Measurements from ENCODE around the gene ACAD9. TPM values are rescaled to one million over a fixed set of nuclear protein-coding genes. Genes with fewer than 3 reads are reported as not detected.

The ACAD9 gene
- total RNA-seq, 1 experiment from 2014 or later: 76.5 TPM

- TF ChIP-seq CTCF (conservative IDR thresholded peaks at IDR 0.05): peak; percentile 50
- no peak for TF ChIP-seq EZH2 (IDR thresholded peaks at IDR 0.05; ENCODE audit: low read depth)
- Histone ChIP-seq H3K36me3 (ENCODE audit: low read depth) (no peaks in the 10 kb centered on the region), H3K9me3 (ENCODE audit: insufficient read depth, low read depth) (no peaks in the 10 kb centered on the region), H3K4me1 (replicated peaks; ENCODE audit: insufficient read depth) (no peaks in the 10 kb centered on the region), H3K27me3 (ENCODE audit: insufficient read depth, low read depth) (no peaks in the 10 kb centered on the region), H2AFZ (no peak overlapping the region), H4K20me1 (ENCODE audit: insufficient read depth) (no peaks in the 10 kb centered on the region), H3K9me2 (ENCODE audit: insufficient read depth) (no peaks in the 10 kb centered on the region), H3K4me3 (no peak overlapping the region), H3K79me2 (ENCODE audit: low read depth) (no peaks in the 10 kb centered on the region), H3K4me2 (no peak overlapping the region), H3F3A (ENCODE audit: insufficient read depth, low read depth) (no peaks in the 10 kb centered on the region), H3K27ac (no peak overlapping the region)
- intact Hi-C loops (cut with micrococcal nuclease; ENCODE audit: unreplicated experiment): loop anchor here (5.0 kb wide), 1 partner anchor 268 kb away; no protein-coding TSS in a partner anchor
- DNase-seq: peak in 1 of 2 experiments; percentile 47
- ChIA-PET CTCF (interaction anchor here (0.5 kb wide), 1 partner anchor 13 kb away, joined by 5 read pairs; no protein-coding TSS in a partner anchor), POLR2A (ENCODE audit: unreplicated experiment) (interaction anchor here (0.6 to 0.7 kb wide), 2 partner anchors 87 to 289 kb away, joined by 4 to 6 read pairs; no protein-coding TSS in a partner anchor)
- no TSS peak for BruUV-seq (replicated peaks)
Measured at GRCh38 chr3:128950223-128950938, 71.0 kb downstream of the ACAD9 start.

DNA sequence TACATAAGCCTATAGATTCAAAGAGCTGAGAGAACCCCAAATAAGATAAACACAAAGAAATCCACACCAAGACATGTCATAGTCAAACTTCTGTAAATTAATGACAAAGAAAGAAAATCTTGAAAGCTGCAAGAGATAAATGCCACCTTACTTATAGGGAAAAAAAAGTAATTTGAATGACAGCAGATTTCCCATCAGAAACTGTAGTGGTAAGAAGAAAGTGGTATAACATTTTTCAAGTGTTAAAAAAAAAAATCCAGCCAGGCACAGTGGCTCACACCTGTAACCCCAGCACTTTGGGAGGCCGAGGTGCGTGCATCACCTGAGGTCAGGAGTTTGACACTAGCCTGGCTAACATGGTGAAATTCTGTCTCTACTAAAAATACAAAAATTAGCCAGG, 77.0 kb downstream of the ACAD9 start:
- Histone ChIP-seq H3K4me3 (no peak overlapping the region), H3K27me3 (ENCODE audit: insufficient read depth, low read depth) (peaks cover 6% of the 10 kb centered on the region; the same call in 1 of the 2 replicates), H3F3A (ENCODE audit: insufficient read depth, low read depth) (no peaks in the 10 kb centered on the region), H4K20me1 (ENCODE audit: insufficient read depth) (no peaks in the 10 kb centered on the region), H3K79me2 (ENCODE audit: low read depth) (no peaks in the 10 kb centered on the region), H2AFZ (no peak overlapping the region), H3K9me3 (ENCODE audit: insufficient read depth, low read depth) (no peaks in the 10 kb centered on the region), H3K4me1 (replicated peaks; ENCODE audit: insufficient read depth) (no peaks in the 10 kb centered on the region), H3K4me2 (no peak overlapping the region), H3K36me3 (ENCODE audit: low read depth) (no peaks in the 10 kb centered on the region), H3K27ac (no peak overlapping the region), H3K9me2 (ENCODE audit: insufficient read depth) (no peaks in the 10 kb centered on the region)
- BruUV-seq (replicated peaks): no TSS peak
- intact Hi-C loops (cut with micrococcal nuclease; ENCODE audit: unreplicated experiment): no loop called here
- TF ChIP-seq CTCF (conservative IDR thresholded peaks at IDR 0.05): no peak
- no peak for TF ChIP-seq EZH2 (IDR thresholded peaks at IDR 0.05; ENCODE audit: low read depth)
- POLR2A ChIA-PET (ENCODE audit: unreplicated experiment): no interaction called here
- DNase-seq: no peak
- CTCF ChIA-PET: no interaction called here

Other genes with a start within 250 kb of the ACAD9 start
- 185 and 191 TPM in 2 replicates for gene RPN1, start 228.8 kb upstream of the ACAD9 start, total RNA-seq (2021)
- gene RAB7A, start 153.4 kb upstream of the ACAD9 start, total RNA-seq (2021): 197 and 319 TPM in 2 replicates
- gene CFAP92, start 114.5 kb downstream of the ACAD9 start, total RNA-seq (2021): 4.3 and 4.8 TPM in 2 replicates
- gene EFCC1, start 121.7 kb downstream of the ACAD9 start, total RNA-seq (2021): 0.24 and 0.43 TPM in 2 replicates
- not detected in 2 replicates for gene GP9, start 181.2 kb downstream of the ACAD9 start, total RNA-seq (2021)
- 39.5 and 48.9 TPM in 2 replicates for gene RAB43, start 242.2 kb downstream of the ACAD9 start, total RNA-seq (2021)